SK-N-DZ (cell line): ENCODE data around the gene CHAF1A.

Source experiments
- DNase-seq: peaks from one replicate; pipeline ENCODE4 v3.0.0-alpha.2; 2015; ENCODE audit warnings: low spot score

Gene CHAF1A

DNA sequence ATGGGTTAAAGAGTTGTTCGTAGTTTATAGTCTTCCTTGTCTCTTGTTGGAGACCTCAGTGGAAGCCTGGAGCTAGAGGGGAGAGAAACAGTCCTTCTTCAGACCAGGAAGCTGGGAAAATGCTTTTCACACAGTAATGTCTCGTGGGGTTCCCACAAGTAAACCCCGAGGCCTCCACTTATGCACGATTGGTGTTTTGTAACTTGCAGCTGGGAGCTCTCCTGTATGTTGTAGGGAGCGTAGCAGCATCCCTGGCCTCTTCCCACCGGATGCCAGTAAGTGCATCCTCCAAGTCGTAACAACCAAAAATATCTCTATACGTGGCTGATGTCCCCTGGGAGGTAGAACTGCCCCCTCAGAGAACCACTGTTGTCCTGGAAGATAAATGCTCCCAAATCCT, 3.5 kb downstream of the CHAF1A start:
- DNase-seq = no peak

GRCh38 chr19:4406626-4407025, 4.2 kb downstream of the CHAF1A start:
- DNase-seq = no peak

- no peak for DNase-seq
Observed at GRCh38 chr19:4409123-4409933, 6.9 kb downstream of the CHAF1A start.

DNA sequence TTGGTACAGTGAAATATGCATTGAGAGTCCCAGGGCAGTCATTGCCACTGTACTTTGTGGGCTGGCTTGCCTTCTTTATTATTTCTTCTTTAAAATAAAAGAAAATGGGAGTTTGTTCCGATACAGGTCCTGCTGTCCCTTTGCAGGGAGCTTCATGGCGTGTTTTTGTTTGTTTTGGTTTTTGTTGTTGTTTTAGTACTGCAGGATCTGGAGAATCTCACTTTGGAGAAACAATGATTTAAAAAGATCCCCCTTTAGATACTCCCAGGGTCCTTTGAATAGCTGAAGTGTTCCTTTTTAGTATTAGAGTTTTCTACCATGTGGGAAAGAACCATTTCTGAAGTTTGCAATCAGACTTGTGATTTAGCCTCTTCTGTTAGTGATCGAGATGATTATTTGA, 11.1 kb downstream of the CHAF1A start:
- DNase-seq = no peak

DNA sequence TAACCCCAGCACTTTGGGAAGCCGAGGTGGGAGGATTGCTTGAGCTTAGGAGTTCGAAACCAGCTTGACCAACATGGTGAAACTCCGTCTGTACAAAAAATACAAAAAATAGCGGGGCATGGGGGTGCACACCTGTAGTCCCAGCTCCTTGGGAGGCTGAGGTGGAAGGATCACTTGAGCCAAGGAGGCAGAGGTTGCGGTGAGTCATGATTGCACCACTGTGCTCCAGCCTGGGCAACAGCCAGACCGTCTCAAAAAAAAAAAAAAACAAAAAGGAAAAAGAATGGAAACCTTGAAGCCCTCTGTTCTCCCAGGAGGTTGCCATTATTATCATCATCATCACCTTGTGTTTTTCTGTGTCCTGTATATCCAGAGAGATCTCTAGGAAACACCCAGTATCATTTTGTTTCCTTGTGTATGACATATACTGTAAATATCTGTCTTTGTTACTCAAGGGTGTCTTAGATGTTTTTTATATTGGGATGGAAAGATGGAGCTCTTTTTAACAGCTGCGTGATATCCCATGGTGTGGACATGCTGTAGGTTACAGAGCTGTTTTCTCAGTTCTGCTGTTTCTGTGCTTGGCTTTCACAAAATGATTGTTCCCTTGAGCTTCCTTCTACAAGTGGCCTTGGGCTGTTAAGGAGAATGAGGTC, 11.8 kb downstream of the CHAF1A start:
- no peak for DNase-seq

DNA sequence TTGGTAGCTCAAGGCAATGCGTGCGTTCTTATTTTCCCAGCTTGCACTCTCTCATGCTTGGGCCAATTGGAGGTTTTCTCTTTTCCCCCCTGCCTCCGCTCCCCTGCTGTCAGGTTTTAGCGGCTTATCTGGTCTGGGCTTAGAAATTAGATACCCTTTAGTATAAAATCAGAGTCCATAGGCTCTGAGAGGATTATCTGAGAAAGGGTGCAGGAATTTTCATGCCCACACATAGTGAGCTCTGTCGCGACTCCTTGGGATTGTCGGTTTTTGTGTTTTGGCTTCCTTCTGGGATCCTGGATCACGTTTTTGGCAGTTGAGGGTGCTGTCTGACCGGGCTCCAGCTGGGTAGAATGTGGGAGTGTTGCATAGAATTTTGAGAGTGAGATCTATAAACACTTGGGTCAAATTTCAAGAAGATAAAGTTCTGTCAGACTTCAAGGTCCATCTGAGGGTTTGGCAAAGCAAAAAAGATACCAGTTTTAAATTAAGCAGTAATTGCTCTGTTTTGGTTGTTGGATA, 12.4 kb downstream of the CHAF1A start:
- DNase-seq = no peak

GRCh38 chr19:4415352-4415751, 12.9 kb downstream of the CHAF1A start:
- DNase-seq = no peak

DNA sequence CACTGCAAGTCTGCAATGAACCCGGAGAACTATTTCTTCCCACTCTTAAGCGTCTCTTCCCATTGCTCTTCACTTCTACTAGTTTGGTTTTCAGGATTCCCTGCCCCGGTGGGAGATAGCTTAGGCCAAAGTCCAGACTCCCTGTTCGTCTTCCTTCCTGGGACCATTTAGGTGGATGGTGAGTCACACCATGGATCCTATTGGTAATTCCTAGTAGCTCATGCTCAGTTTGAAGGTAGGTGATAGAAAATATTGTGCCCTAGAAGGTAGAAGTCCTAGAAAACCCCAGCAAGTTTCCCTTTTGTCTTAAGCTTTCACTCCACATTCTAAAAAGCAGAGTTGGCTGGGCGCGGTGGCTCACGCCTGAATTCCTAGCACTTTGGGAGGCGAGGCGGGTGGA, 13.8 kb downstream of the CHAF1A start:
- DNase-seq = no peak

GRCh38 chr19:4423416-4424126, 21.1 kb downstream of the CHAF1A start:
- DNase-seq = no peak

DNA sequence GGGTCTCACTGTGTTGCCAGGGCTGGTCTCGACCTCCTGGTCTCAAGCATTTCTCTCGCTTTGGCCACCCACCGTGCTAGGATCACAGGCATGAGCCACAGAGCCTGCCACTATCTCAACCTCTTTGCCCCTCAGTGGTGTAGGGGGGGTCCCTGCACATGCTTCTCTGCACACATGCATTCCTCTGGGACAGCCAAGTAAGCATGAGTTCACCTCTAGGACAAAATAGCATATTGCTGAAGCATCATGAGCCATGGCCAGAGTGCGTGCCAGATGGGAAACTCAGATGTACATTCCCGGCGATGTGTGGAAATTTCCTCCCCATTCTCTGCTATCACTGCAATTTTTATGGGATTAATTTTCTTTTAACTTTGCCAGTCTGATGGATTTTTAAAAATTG, 23.1 kb downstream of the CHAF1A start:
- no peak for DNase-seq

- no peak for DNase-seq
Observed at GRCh38 chr19:4428326-4428975, 26.0 kb downstream of the CHAF1A start.

DNA sequence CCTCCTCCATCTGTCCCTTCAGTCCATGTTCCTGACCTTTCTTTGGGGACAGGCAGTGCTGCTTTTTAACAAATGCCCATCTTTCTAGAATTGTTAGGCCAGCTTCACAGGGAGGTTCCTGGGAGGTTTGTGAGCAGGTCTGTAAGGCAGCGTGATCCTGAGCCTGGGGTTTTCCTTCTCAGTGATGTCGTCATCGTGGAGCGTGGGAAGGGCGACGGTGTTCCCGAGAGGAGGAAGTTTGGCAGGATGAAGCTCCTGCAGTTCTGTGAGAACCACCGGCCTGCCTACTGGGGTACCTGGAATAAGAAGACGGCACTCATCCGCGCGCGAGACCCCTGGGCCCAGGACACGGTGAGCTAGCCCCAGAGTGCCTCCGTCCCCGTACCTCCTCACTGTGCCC, 26.8 kb downstream of the CHAF1A start:
- no peak for DNase-seq

DNA sequence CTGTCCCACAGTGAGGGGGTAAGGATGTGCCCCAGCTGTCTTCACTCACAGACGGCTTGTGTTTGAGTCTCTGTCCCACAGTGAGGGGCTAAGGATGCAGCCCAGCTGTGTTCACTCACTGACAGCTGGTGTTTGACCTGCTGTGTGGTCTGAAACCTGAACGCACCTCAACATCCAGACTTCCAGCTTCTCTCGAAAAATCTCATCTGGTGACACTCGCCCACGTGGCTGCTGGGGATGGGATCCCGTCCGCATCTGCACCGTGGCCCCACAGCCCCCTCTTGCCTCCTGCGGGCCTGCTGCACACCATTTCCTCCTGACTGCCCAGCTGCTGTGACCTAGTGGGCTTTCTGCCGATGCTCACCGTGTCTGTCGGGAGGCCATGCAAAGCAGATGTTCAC, 27.3 kb downstream of the CHAF1A start:
- no peak for DNase-seq

GRCh38 chr19:4430760-4431159, 28.3 kb downstream of the CHAF1A start:
- DNase-seq = no peak

- DNase-seq = no peak
Observed at GRCh38 chr19:4431296-4431695, 28.9 kb downstream of the CHAF1A start.

DNA sequence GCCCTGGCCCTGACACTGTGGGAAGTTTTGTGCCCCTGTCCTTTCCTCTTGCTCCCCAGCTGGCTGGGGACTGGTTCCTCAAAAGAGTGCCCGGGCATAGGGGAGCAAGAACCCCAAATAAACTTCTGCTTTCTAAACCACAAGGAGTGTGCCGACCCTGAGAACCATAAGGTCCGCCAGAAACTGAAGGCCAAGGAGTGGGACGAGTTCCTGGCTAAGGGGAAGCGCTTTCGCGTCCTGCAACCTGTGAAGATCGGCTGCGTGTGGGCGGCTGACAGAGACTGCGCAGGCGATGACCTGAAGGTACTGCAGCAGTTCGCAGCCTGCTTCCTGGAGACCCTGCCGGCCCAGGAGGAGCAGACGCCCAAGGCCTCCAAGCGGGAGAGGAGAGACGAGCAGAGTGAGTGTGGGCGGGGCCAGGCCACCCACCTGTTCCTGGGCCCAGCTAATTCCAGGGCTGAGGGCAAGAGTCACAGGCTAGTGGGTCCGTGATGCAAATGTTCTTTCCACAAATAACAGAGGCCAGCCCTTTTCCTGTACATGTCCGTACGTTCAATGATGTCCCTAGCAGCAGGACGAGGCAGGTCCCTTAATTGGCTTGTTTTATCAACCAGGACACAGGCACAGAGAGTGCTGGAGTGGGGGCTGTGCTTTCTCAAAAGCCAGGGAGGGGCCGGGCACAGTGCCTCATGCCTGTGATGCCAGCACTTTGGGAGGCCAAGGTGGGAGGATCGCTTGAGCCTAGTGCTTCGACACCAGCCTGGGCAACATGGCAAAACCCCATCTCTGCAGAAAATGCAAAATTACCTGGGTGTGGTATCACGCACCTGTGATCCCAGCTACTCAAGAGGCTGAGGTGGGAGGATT, 29.6 kb downstream of the CHAF1A start:
- DNase-seq = no peak

- no peak for DNase-seq
Observed at GRCh38 chr19:4432918-4433506, 30.6 kb downstream of the CHAF1A start.

DNA sequence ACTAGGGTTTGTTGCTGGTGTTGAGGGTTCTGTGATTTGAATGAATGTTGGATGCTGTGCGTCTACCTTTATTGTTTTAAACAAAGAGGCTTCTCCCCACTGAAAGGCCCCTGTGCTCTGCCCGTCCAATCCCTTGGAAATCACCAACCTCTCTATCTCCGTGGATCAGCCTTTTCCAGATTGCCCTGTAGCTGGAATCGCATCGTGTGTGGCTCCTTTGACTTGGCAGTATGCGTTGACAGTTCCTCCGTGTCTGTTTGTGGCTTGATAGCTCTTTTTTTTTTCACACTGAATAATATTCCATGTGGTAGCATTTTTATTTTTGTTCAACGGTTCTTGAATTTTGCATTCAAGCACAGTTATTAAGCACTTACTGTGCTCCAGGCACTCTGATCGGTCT, 32.0 kb downstream of the CHAF1A start:
- no peak for DNase-seq

- DNase-seq = no peak
Observed at GRCh38 chr19:4436231-4436630, 33.8 kb downstream of the CHAF1A start.

- DNase-seq = no peak
Observed at GRCh38 chr19:4437103-4437502, 34.7 kb downstream of the CHAF1A start.

- DNase-seq = no peak
Observed at GRCh38 chr19:4439243-4439642, 36.8 kb downstream of the CHAF1A start.
